PFSK-1 (cell line): ENCODE results near the gene LRRC36.

ENCODE experiments used
- FOXP2 ChIP-seq: optimal IDR thresholded peaks from 2 replicates; pipeline ENCODE3; 2011; ENCODE audit warnings: borderline replicate concordance, control low read depth, inconsistent platforms; ENCODE audit not compliant: insufficient read depth; ENCODE audit errors: extremely low read length, extremely low read depth
- POLR2AphosphoS5 ChIP-seq: IDR thresholded peaks from 2 replicates; pipeline ENCODE4 v1.6.1; 2012; ENCODE audit warnings: low read depth, mild to moderate bottlenecking, control low read depth, low read length, moderate library complexity
- SIN3A ChIP-seq: IDR thresholded peaks from 2 replicates; pipeline ENCODE4 v1.6.1; 2012; ENCODE audit warnings: mild to moderate bottlenecking, low read length, moderate library complexity, borderline replicate concordance; ENCODE audit not compliant: insufficient read depth
- TAF1 ChIP-seq: IDR thresholded peaks from 2 replicates; pipeline ENCODE4 v1.6.1; 2012; ENCODE audit warnings: low read length, control low read depth, borderline replicate concordance; ENCODE audit not compliant: insufficient read depth
- TF ChIP-seq, protein P1 (sequence below), 2 experiments: IDR thresholded peaks; 2 replicates each; pipeline versions ENCODE4 v1.6.1 to v1.8.0; 2011 to 2012; ENCODE audit warnings: low read depth in 2 of 2, low read length in 2 of 2, control low read depth in 1 of 2, inconsistent platforms in 1 of 2, mild to moderate bottlenecking in 1 of 2, moderate library complexity in 1 of 2; ENCODE audit not compliant: insufficient read depth in 1 of 2

The LRRC36 gene

DNA sequence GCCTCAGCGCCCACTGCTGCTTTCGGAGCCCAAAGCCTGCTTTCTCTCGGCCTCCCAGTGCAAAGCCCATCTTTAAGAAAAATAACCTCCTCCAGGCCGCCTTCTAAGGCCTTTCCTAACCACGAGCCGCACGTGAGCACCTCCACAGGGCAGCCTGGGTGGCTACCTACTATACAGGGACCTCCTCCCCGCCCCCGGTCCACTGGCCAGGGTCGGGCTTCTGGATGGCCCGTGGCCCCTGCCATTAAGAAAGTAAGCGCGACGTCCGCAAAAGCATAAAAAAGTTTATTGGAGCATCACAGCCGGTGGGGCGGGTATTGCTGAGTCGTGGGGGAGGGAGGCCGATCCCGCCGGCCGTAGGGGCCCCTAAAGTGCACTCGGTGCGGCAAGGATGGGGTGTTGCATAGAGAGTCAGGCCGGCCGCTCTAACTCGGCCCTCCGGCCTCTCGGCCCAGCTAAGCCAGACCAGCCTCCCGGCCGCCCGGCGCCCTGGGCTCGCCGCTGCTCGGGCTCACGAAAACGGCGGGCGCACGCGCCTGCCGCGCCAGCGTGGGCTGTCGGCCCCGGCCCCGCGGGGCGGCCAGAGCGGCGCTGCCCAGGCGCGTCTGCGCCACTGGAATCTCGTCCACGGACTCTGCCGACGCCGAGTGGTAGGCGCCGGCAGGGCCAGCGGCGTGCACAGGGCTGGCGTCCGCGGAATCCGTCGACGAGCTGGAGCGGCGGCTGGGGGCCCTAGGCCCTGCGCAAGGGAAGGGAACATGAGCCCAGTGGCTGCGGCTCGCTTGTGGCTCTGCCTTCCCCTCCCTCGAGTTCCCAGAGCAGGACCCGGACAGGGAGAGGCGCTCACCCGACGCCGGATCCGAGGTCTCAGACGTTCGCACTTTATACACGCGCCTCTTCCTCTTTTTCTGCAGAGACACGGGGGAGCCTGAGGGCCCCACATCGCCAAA is 67.8 kb downstream of the LRRC36 start:
- TF ChIP-seq POLR2AphosphoS5 (no peak), TAF1 (no peak), SIN3A (no peak), FOXP2 (no peak)
- TF ChIP-seq, protein P1, sequence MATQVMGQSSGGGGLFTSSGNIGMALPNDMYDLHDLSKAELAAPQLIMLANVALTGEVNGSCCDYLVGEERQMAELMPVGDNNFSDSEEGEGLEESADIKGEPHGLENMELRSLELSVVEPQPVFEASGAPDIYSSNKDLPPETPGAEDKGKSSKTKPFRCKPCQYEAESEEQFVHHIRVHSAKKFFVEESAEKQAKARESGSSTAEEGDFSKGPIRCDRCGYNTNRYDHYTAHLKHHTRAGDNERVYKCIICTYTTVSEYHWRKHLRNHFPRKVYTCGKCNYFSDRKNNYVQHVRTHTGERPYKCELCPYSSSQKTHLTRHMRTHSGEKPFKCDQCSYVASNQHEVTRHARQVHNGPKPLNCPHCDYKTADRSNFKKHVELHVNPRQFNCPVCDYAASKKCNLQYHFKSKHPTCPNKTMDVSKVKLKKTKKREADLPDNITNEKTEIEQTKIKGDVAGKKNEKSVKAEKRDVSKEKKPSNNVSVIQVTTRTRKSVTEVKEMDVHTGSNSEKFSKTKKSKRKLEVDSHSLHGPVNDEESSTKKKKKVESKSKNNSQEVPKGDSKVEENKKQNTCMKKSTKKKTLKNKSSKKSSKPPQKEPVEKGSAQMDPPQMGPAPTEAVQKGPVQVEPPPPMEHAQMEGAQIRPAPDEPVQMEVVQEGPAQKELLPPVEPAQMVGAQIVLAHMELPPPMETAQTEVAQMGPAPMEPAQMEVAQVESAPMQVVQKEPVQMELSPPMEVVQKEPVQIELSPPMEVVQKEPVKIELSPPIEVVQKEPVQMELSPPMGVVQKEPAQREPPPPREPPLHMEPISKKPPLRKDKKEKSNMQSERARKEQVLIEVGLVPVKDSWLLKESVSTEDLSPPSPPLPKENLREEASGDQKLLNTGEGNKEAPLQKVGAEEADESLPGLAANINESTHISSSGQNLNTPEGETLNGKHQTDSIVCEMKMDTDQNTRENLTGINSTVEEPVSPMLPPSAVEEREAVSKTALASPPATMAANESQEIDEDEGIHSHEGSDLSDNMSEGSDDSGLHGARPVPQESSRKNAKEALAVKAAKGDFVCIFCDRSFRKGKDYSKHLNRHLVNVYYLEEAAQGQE (IDR thresholded peaks at IDR 0.05; ENCODE audit: insufficient read depth in 1 of 2, low read depth in 2 of 2, low read length in 2 of 2): no peak

DNA sequence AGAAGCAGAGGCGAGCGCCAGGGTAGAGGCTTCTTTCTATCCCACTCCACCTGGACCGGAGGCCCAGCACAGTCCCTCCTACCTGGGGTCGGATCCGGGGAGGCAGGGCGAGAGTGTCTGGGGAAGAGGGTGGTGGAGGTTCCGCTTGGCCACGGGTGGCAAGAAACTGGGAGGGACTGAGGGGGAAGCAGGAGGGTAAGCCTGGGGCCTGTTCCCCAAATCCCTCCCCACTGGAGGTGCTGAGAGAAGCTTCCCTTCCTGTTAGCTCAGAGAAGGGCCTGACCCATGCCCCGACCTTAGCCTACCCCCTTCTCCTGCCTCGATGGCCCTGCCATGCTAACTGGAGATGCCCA is 68.5 kb downstream of the LRRC36 start:
- no peak for TF ChIP-seq TAF1
- TF ChIP-seq, protein P1 (IDR thresholded peaks at IDR 0.05; ENCODE audit: insufficient read depth in 1 of 2, low read depth in 2 of 2, low read length in 2 of 2): no peak
- no peak for TF ChIP-seq FOXP2
- no peak for TF ChIP-seq SIN3A
- no peak for TF ChIP-seq POLR2AphosphoS5

GRCh38 chr16:67395458-67396158 is 69.0 kb downstream of the LRRC36 start:
- no peak for TF ChIP-seq SIN3A
- TF ChIP-seq FOXP2: no peak
- TF ChIP-seq TAF1: no peak
- TF ChIP-seq, protein P1 (IDR thresholded peaks at IDR 0.05; ENCODE audit: insufficient read depth in 1 of 2, low read depth in 2 of 2, low read length in 2 of 2): no peak
- TF ChIP-seq POLR2AphosphoS5: no peak

DNA sequence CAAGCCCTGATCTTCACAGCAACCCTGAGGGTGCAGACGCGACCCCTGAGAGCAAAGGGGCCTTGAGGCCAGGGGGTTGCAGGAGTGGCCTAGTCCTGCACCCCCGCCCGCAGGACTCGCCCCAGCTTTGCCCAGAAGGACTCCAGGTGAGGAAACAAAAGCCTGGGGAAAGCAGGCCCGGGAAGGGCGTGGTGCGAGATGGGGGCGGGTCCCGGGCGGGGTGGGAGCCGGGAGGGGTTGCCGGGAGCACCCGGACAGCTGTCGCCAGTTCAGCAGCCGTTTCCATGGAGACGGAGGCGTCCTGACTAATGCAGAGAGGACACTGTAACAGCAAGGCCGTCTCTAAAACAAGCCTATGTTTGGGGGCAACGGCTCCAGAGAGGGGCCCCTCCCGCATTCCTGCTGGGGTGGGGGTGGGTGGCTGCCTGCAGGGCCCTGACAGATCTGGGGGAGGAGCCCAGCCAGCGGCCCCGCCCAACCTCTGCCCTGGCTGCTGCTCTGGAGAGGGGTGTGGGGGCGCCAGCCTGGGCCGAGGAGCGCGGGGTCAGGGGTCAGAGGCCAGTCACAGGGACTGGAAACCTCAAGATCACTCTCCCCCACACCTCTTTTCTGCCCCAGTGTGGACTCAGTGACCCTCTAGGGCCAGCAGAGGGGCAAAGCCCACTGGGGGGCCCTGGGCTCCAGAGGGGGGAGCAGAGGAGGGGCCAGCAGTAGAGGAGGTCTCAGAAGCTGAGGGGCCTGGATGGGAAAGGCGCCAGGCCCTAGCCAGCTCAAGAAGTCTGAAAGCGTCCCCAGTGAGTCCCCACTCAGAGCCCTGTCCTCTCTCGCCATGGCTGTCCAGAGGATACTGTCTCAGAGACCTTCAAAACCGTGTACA is 69.8 kb downstream of the LRRC36 start:
- TF ChIP-seq POLR2AphosphoS5 (no peak), FOXP2 (no peak), SIN3A (no peak), TAF1 (no peak)
- TF ChIP-seq, protein P1 (IDR thresholded peaks at IDR 0.05; ENCODE audit: insufficient read depth in 1 of 2, low read depth in 2 of 2, low read length in 2 of 2): no peak
